HEK293 (cell line): ENCODE data around the gene TALDO1.

Experiments used
- CTCF ChIA-PET: fragments of 350-600 bp; formaldehyde crosslinking; extraction: SDS; loops from one replicate; lab custom pipeline; 2021; ENCODE audit warnings: antibody characterized with exemption; lab: Yijun Ruan, JAX
- POLR2A ChIA-PET: fragments of 300-600 bp; formaldehyde crosslinking; extraction: SDS; loops from one replicate; lab custom pipeline; 2020; ENCODE audit warnings: antibody characterized with exemption, inconsistent platforms; lab: Yijun Ruan, JAX
- H3K27ac ChIP-seq: fragments of 200-500 bp; sonication (Bioruptor generic); 2 replicates; pipeline ENCODE4 v1.5.1; 2014; ENCODE audit warnings: low read depth, low read length, control low read depth, inconsistent platforms; ENCODE audit errors: extremely low read depth
- H3K36me3 ChIP-seq, 2 experiments: fragments of 200-500 bp in 1 of 2; sonication (Bioruptor generic) in 1 of 2; 1 replicate in 1 of 2; 2 replicates in 1 of 2; pipeline ENCODE4 v1.5.1; 2014 to 2017; ENCODE audit warnings: inconsistent platforms in 2 of 2, low read length in 2 of 2; ENCODE audit not compliant: control insufficient read depth in 2 of 2, insufficient read depth in 1 of 2
- H3K4me1 ChIP-seq: fragments of 200-500 bp; sonication (Bioruptor generic); 2 replicates; pipeline ENCODE4 v1.5.1; 2014; ENCODE audit warnings: mild to moderate bottlenecking, low read length, inconsistent platforms; ENCODE audit not compliant: control insufficient read depth, insufficient read depth
- H3K4me3 ChIP-seq: 2 replicates; pipeline ENCODE4 v1.5.1; 2011; ENCODE audit warnings: low read depth, mild to moderate bottlenecking, control low read depth, low read length, moderate library complexity
- H3K9me3 ChIP-seq: fragments of 200-500 bp; sonication (Bioruptor generic); 2 replicates; pipeline ENCODE4 v1.5.1; 2014; ENCODE audit warnings: low read depth, low read length, inconsistent platforms; ENCODE audit not compliant: control insufficient read depth, insufficient read depth
- MYNN ChIP-seq: fragments of 450-650 bp; formaldehyde crosslinking; IDR thresholded peaks from 2 replicates; pipeline ENCODE4 v1.5.1; 2016; ENCODE audit warnings: missing biosample characterization, missing genetic modification characterization, borderline replicate concordance
- ZBTB8A ChIP-seq: fragments of 450-650 bp; formaldehyde crosslinking; IDR thresholded peaks from 2 replicates; pipeline ENCODE4 v1.5.1; 2016; ENCODE audit warnings: missing biosample characterization, missing genetic modification characterization
- ZNF18 ChIP-seq: fragments of 450-650 bp; formaldehyde crosslinking; IDR thresholded peaks from 2 replicates; pipeline ENCODE4 v1.5.1; 2016; ENCODE audit warnings: missing biosample characterization, missing genetic modification characterization
- ZNF184 ChIP-seq: fragments of 450-650 bp; IDR thresholded peaks from 2 replicates; pipeline ENCODE4 v1.5.1; 2018; ENCODE audit warnings: missing biosample characterization, mild to moderate bottlenecking, missing genetic modification characterization
- ZNF26 ChIP-seq: fragments of 450-650 bp; formaldehyde crosslinking; IDR thresholded peaks from 2 replicates; pipeline ENCODE4 v1.5.1; 2016; ENCODE audit warnings: missing biosample characterization, missing genetic modification characterization
- ZNF274 ChIP-seq, 2 experiments: fragments of 200-500 bp in 1 of 2; fragments of 450-650 bp in 1 of 2; sonication (Bioruptor generic) in 1 of 2; formaldehyde crosslinking in 1 of 2; IDR thresholded peaks; 2 replicates each; pipeline versions ENCODE4 v1.5.1 to v1.6.1; 2014 to 2016; ENCODE audit warnings: borderline replicate concordance in 1 of 2, inconsistent platforms in 1 of 2, low read length in 1 of 2, missing biosample characterization in 1 of 2, missing genetic modification characterization in 1 of 2
- ZNF324 ChIP-seq: fragments of 450-650 bp; formaldehyde crosslinking; IDR thresholded peaks from 2 replicates; pipeline ENCODE4 v1.5.1; 2016; ENCODE audit warnings: missing biosample characterization, missing genetic modification characterization
- ZNF354C ChIP-seq: fragments of 450-650 bp; formaldehyde crosslinking; IDR thresholded peaks from 2 replicates; pipeline ENCODE4 v1.5.1; 2016; ENCODE audit warnings: missing biosample characterization, missing genetic modification characterization, low read depth, borderline replicate concordance
- ZNF510 ChIP-seq: fragments of 450-650 bp; formaldehyde crosslinking; IDR thresholded peaks from 2 replicates; pipeline ENCODE4 v1.5.1; 2018; ENCODE audit warnings: mild to moderate bottlenecking, missing genetic modification characterization, missing biosample characterization; ENCODE audit not compliant: insufficient replicate concordance
- ZNF513 ChIP-seq: fragments of 450-650 bp; IDR thresholded peaks from 2 replicates; pipeline ENCODE4 v1.5.1; 2018; ENCODE audit warnings: missing biosample characterization, missing genetic modification characterization
- ZNF560 ChIP-seq: fragments of 450-650 bp; formaldehyde crosslinking; IDR thresholded peaks from 2 replicates; pipeline ENCODE4 v1.5.1; 2017; ENCODE audit warnings: missing biosample characterization, missing genetic modification characterization, borderline replicate concordance
- ZNF600 ChIP-seq: fragments of 450-650 bp; formaldehyde crosslinking; IDR thresholded peaks from 2 replicates; pipeline ENCODE4 v1.5.1; 2016; ENCODE audit warnings: missing biosample characterization, missing genetic modification characterization
- ZNF621 ChIP-seq: fragments of 450-650 bp; formaldehyde crosslinking; IDR thresholded peaks from 2 replicates; pipeline ENCODE4 v1.5.1; 2017; ENCODE audit warnings: missing biosample characterization, missing genetic modification characterization
- ZNF654 ChIP-seq: fragments of 450-650 bp; formaldehyde crosslinking; IDR thresholded peaks from 2 replicates; pipeline ENCODE4 v1.5.1; 2016; ENCODE audit warnings: low read depth, missing biosample characterization, missing genetic modification characterization
- ZNF830 ChIP-seq: fragments of 450-650 bp; IDR thresholded peaks from 2 replicates; pipeline ENCODE4 v1.5.0; 2018; ENCODE audit warnings: missing biosample characterization, missing genetic modification characterization, low read depth, mild to moderate bottlenecking, moderate library complexity
- ZSCAN18 ChIP-seq: fragments of 450-650 bp; formaldehyde crosslinking; IDR thresholded peaks from 2 replicates; pipeline ENCODE4 v1.5.1; 2016; ENCODE audit warnings: missing biosample characterization, missing genetic modification characterization
- ZSCAN23 ChIP-seq: fragments of 450-650 bp; formaldehyde crosslinking; IDR thresholded peaks from 2 replicates; pipeline ENCODE4 v1.5.1; 2016; ENCODE audit warnings: missing biosample characterization, missing genetic modification characterization

Gene TALDO1

GRCh38 chr11:747158-748006, at the start of gene TALDO1 (continued):
- TF ChIP-seq ZBTB8A = peak; percentile 68

GRCh38 chr11:697811-698311, 49.4 kb upstream of the TALDO1 start:
- Histone ChIP-seq H3K36me3 (peaks cover 0 to 32% of the 10 kb centered on the region in 2 experiments; a peak in 1 of 3 replicates), H3K4me1 (no peaks in the 10 kb centered on the region), H3K9me3 (no peaks in the 10 kb centered on the region), H3K27ac (no peak overlapping the region), H3K4me3 (no peak overlapping the region)
- POLR2A ChIA-PET = interaction anchor here (0.6 to 3.9 kb wide), 4 partner anchors 7 to 45 kb away, joined by 3 to 19 read pairs (median 10); no protein-coding TSS in a partner anchor
- CTCF ChIA-PET = interaction anchor here (2.9 to 3.6 kb wide), 2 partner anchors 25 to 29 kb away, joined by 17 to 28 read pairs; no protein-coding TSS in a partner anchor
- TF ChIP-seq ZNF274 (IDR thresholded peaks at IDR 0.05; ENCODE audit: low read length) (no peak), ZNF274 (tag by site-specific recombination; IDR thresholded peaks at IDR 0.05; ENCODE audit: borderline replicate concordance) (no peak), ZNF184 (tag by site-specific recombination) (no peak), ZNF510 (tag by site-specific recombination) (no peak), ZSCAN18 (tag by site-specific recombination) (no peak), ZNF830 (tag by site-specific recombination) (no peak), ZNF513 (no peak), ZNF26 (tag by site-specific recombination) (no peak), ZNF621 (tag by site-specific recombination) (no peak), MYNN (no peak), ZNF354C (tag by site-specific recombination) (no peak), ZNF654 (tag by site-specific recombination) (no peak), ZNF560 (tag by site-specific recombination) (no peak), ZSCAN23 (no peak), ZNF324 (tag by site-specific recombination) (no peak), ZNF18 (tag by site-specific recombination) (no peak), ZNF600 (tag by site-specific recombination) (no peak)
